Activated CD8-positive, alpha-beta T cell treated with anti-CD3 and anti-CD28 coated beads for 36 hours (primary cell): ENCODE measurements around the gene SYT3. TPM values are rescaled to one million over a fixed set of nuclear protein-coding genes. Genes with fewer than 3 reads are reported as not detected.
"Not testable (repeated sequence)": the region's sequence is repeated elsewhere in the genome, so short reads cannot be mapped to it uniquely, and the experiment has no call there.

Experiments used
- ATAC-seq: fragments of 200-7000 bp; cut with Tn5 transposase; one replicate; pipeline ENCODE4 v1.10.0; 2021; ENCODE audit warnings: mild to moderate bottlenecking, moderate library complexity
- CTCF ChIA-PET: fragments of 350-600 bp; sonication (Branson Sonifier 250); formaldehyde crosslinking; loops from one replicate; lab custom pipeline; 2021; ENCODE audit warnings: antibody characterized with exemption; lab: Charles Lee
- POLR2A ChIA-PET: fragments of 350-600 bp; sonication (Branson Sonifier 250); formaldehyde crosslinking; loops from one replicate; lab custom pipeline; 2021; ENCODE audit warnings: antibody characterized with exemption; lab: Charles Lee
- DNase-seq: peaks from one replicate; pipeline ENCODE4 v3.0.0-alpha.2; 2020
- H3K27ac Mint-ChIP-seq: one replicate; pipeline ENCODE4 v1.8.0; 2021; ENCODE audit warnings: mild to moderate bottlenecking, mixed read lengths
- H3K27me3 Mint-ChIP-seq: one replicate; pipeline ENCODE4 v1.8.0; 2021; ENCODE audit warnings: mixed read lengths
- H3K36me3 Mint-ChIP-seq: one replicate; pipeline ENCODE4 v1.8.0; 2021; ENCODE audit warnings: low read depth, mixed read lengths
- H3K4me1 Mint-ChIP-seq: one replicate; pipeline ENCODE4 v1.8.0; 2021; ENCODE audit warnings: low read depth, mixed read lengths
- H3K4me3 Mint-ChIP-seq: one replicate; pipeline ENCODE4 v1.8.0; 2021; ENCODE audit warnings: mild to moderate bottlenecking, moderate library complexity, mixed read lengths
- H3K9me3 Mint-ChIP-seq: one replicate; pipeline ENCODE4 v1.8.0; 2021; ENCODE audit warnings: mixed read lengths
- intact Hi-C: fragments of 100-400 bp; cut with micrococcal nuclease; formaldehyde crosslinking; loops from one replicate; pipeline ENCODE4 v1.10.0; 2022
- total RNA-seq, 2 experiments: library from RNA; stranded (reverse); gene quantifications; one replicate each; pipeline ENCODE4 v1.2.3, GENCODE V29; 2021
- TF ChIP-seq, protein P1 (sequence below): fragments of 200-600 bp; IDR thresholded peaks from one replicate; pipeline ENCODE4 v1.8.0; 2022; ENCODE audit warnings: antibody characterized with exemption, mild to moderate bottlenecking

SYT3 gene
- total RNA-seq, 2 experiments from 2014 or later = not detected

DNA sequence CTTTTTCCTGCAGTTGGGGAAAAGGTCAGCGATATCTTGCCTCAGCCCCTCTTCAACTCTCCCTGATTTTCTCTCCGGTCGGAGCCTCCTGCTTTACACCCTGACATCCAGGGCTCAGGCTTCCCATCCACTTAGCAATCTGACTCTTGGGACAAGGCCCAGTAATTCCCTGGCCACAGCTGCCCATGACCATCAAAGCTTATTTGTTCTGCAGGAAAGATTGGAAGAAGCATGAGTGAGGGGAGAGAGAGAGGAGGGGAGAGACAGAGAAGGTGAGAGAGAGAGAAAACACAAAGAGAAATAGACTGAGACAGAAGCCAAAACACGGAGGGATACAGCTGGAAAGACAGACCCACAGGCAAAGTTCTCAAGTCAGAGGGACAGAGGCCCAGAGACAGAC, 13.7 kb downstream of the SYT3 start:
- no peak overlapping the region for H3K27ac Mint-ChIP-seq
- intact Hi-C loops = no loop called here
- no peak overlapping the region for H3K4me3 Mint-ChIP-seq
- DNase-seq = no peak
- CTCF ChIA-PET = no interaction called here
- peaks cover 5% of the 10 kb centered on the region for H3K27me3 Mint-ChIP-seq
- no peaks in the 10 kb centered on the region for H3K36me3 Mint-ChIP-seq
- TF ChIP-seq, protein P1, sequence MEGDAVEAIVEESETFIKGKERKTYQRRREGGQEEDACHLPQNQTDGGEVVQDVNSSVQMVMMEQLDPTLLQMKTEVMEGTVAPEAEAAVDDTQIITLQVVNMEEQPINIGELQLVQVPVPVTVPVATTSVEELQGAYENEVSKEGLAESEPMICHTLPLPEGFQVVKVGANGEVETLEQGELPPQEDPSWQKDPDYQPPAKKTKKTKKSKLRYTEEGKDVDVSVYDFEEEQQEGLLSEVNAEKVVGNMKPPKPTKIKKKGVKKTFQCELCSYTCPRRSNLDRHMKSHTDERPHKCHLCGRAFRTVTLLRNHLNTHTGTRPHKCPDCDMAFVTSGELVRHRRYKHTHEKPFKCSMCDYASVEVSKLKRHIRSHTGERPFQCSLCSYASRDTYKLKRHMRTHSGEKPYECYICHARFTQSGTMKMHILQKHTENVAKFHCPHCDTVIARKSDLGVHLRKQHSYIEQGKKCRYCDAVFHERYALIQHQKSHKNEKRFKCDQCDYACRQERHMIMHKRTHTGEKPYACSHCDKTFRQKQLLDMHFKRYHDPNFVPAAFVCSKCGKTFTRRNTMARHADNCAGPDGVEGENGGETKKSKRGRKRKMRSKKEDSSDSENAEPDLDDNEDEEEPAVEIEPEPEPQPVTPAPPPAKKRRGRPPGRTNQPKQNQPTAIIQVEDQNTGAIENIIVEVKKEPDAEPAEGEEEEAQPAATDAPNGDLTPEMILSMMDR = no peak
- no peak for ATAC-seq
- POLR2A ChIA-PET = no interaction called here
- H3K9me3 Mint-ChIP-seq = no peaks in the 10 kb centered on the region
- no peaks in the 10 kb centered on the region for H3K4me1 Mint-ChIP-seq

DNA sequence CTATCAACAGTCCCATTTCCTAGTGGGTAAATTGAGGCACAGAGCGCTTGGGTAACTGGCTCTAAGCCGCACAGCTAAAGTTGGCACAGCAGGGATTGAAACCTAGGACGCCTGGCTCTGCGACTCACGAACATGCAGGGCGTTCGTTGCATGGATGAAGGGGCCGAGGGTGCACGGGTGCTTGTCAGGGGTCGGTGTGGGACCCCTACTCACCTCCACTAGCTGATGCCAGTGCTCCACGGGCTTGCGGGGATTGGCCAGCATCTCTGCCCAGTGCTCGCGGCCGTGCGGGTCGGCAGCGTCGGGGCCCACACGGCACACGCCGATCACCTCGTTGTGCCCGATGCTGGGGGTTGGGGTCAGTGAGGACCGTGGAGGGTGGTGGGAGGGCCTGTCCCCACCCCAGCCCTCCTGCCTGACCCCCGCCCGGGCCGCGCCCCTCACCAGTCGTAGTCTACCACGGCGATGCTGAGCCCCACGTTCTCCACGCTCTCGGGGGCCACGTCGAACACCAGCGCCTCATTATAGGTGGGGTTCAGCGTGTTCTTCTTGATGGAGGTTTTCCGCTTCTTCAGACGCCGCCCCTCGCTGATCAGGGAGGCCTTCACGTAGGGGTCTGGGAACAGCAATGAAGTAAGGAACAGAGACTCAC, 14.6 kb downstream of the SYT3 start:
- CTCF ChIA-PET = no interaction called here
- intact Hi-C loops = no loop called here
- ATAC-seq = no peak
- Mint-ChIP-seq H3K27ac (no peak overlapping the region), H3K4me3 (no peak overlapping the region), H3K36me3 (no peaks in the 10 kb centered on the region), H3K27me3 (peaks cover 2% of the 10 kb centered on the region), H3K9me3 (no peaks in the 10 kb centered on the region), H3K4me1 (no peaks in the 10 kb centered on the region)
- no peak for DNase-seq
- POLR2A ChIA-PET = no interaction called here
- TF ChIP-seq, protein P1 = no peak

DNA sequence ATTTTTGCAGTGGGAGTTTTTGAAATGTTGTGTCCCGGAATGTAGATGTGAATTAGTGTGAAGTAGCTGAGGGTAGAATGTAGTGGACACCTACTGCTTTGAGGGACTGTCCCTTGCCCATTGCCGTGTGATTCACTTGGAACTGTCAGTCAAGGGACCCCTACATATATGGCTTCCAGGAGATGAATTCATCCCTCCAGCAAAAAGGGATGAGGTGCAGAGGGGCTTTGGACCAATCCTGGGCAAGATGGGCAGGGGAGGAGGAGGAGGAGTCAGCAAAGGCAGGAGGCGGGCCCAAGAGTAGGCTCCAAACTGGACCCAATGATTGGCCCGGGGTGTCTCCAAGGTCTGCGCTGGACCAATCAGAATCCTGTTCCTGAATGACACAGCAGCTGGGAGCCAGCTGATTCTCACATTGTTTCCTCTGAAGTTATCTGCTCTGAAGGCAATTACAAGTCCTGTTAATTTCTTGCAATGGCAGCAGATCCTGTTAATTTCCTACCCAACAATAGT, 19.2 kb downstream of the SYT3 start:
- CTCF ChIA-PET, ATAC-seq, DNase-seq, POLR2A ChIA-PET, H3K4me1 Mint-ChIP-seq, intact Hi-C loops, H3K36me3 Mint-ChIP-seq, H3K4me3 Mint-ChIP-seq, H3K27ac Mint-ChIP-seq, H3K27me3 Mint-ChIP-seq, H3K9me3 Mint-ChIP-seq: not testable (repeated sequence)

DNA sequence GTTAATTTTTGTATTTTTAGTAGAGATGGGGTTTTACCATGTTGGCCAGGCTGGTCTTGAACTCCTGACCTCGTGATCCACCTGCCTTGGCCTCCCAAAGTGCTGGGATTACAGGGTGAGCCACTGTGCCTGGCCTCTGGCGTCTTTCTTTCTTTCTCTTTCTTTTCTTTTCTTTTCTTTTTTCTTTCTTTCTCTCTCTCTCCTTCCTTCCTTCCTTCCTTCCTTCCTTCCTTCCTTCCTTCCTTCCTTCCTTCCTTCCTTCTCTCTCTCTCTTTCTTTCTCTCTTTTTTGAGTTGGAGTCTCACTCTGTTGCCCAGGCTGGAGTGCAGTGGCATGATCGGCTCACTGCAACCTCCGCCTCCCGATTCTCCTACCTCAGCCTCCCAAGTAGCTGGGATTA, 20.5 kb downstream of the SYT3 start:
- ATAC-seq, H3K27me3 Mint-ChIP-seq, DNase-seq, H3K4me1 Mint-ChIP-seq, H3K27ac Mint-ChIP-seq, POLR2A ChIA-PET, H3K9me3 Mint-ChIP-seq, H3K36me3 Mint-ChIP-seq, intact Hi-C loops, CTCF ChIA-PET, H3K4me3 Mint-ChIP-seq: not testable (repeated sequence)

DNA sequence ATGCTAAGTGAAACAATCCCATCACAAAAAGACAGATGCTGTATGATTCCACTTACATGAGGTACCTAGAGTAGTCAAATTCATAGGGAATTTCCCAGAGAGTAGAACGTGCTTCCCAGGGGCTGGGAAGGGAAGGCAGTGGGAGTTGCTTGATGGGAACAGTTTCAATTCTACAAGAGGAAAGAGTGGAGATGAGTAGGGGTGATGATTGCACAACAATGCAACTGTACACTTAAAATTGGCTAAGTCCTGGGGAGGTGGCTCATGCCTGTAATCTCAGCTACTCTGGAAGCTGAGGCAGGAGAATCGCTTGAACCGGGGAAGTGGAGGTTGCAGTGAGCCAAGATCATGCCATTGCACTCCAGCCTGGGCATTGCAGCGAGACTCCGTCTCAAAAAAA, 21.3 kb downstream of the SYT3 start:
- CTCF ChIA-PET, H3K4me1 Mint-ChIP-seq: not testable (repeated sequence)

DNA sequence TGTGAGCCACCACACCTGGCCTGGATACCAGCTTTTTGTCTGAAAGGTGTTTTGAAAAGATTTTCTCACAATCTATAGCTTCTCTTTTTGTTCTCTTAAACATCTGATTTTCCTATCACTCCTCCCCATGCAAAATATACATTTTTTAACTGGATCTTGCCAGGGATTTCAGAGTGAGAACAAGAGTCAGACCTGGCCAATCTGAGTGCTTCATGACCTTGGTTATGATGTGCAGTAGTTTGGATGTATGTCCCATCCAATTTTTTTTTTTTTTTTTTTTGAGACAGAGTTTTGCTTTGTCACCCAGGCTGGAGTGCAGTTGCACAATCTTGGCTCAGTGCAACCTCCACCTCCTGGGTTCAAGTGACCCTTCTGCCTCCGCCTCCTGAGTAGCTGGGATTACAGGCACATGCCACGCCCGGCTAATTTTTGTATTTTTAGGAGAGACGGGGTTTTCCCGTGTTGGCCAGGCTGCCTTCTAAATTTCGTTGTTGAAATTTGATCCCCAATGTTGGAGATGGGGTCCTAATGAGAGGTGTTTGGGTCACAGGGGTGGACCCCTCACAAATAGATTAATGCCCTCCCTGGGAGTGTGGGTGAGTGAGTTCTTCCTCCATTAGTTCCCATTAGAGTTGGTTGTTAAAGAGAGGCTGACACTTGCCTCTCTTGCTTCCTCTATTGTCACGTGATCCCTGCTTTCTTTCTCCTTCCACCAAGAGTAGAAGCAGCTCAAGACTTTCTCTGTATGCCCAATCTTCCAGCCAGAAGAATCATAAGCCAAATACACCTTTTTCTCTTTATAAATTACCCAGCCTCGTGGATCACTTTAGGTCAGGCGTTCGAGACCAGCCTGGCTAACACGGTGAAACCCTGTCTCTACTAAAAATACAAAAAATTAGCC, 26.9 kb downstream of the SYT3 start:
- H3K27me3 Mint-ChIP-seq = peaks cover 15% of the 10 kb centered on the region
- POLR2A ChIA-PET, CTCF ChIA-PET: not testable (repeated sequence)

More for the DNA sequence above, 21.3 kb downstream of the SYT3 start:
- DNase-seq, H3K27ac Mint-ChIP-seq, ATAC-seq, H3K4me3 Mint-ChIP-seq, H3K9me3 Mint-ChIP-seq, POLR2A ChIA-PET, H3K27me3 Mint-ChIP-seq, H3K36me3 Mint-ChIP-seq, intact Hi-C loops: not testable (repeated sequence)

More for the DNA sequence above, 26.9 kb downstream of the SYT3 start:
- intact Hi-C loops, DNase-seq, H3K27ac Mint-ChIP-seq, ATAC-seq, H3K4me1 Mint-ChIP-seq, H3K9me3 Mint-ChIP-seq, H3K36me3 Mint-ChIP-seq, H3K4me3 Mint-ChIP-seq: not testable (repeated sequence)
